Measurements from ENCODE around the gene HTN3. TPM values are rescaled to one million over a fixed set of nuclear protein-coding genes. Genes with fewer than 3 reads are reported as not detected.
"Not testable (repeated sequence)": the region's sequence is repeated elsewhere in the genome, so short reads cannot be mapped to it uniquely, and the experiment has no call there.

Gene HTN3
- total RNA-seq, 5 donors from 2014 or later (not counting 1 experiment from before 2014, with no cell fraction given), result not detected

- H3K27ac ChIP-seq (ENCODE audit: low read length); H3K4me1 Mint-ChIP-seq; H3K4me3 Mint-ChIP-seq; H3K36me3 Mint-ChIP-seq; ATAC-seq (replicated peaks in 1 of 4); POLR2A ChIA-PET; CTCF ChIA-PET; H3K27me3 Mint-ChIP-seq; H3K27me3 ChIP-seq (replicated peaks in 1 of 2; ENCODE audit: control insufficient read depth in 2 of 2, extremely low read depth in 1 of 2, insufficient read depth in 2 of 2, low read length in 1 of 2); DNase-seq; H3K36me3 ChIP-seq (ENCODE audit: control insufficient read depth in 2 of 2, extremely low read depth in 1 of 2, insufficient read depth in 1 of 2, low read length in 1 of 2); H3K4me1 ChIP-seq (ENCODE audit: control insufficient read depth in 1 of 2, extremely low read depth in 1 of 2, insufficient read depth in 2 of 2, low read length in 2 of 2); H3K27ac Mint-ChIP-seq; H3K4me3 ChIP-seq (ENCODE audit: control insufficient read depth in 1 of 2, extremely low read depth in 1 of 2, low read length in 1 of 2); H3K9me3 ChIP-seq: not testable (repeated sequence)
- peaks cover 10 to 14% (median 14%) of the 10 kb centered on the region in 3 donors for H3K9me3 Mint-ChIP-seq
Measured at GRCh38 chr4:70039928-70040327, 11.7 kb downstream of the HTN3 start.

- Mint-ChIP-seq H3K27ac (no peak overlapping the region), H3K36me3 (no peaks in the 10 kb centered on the region), H3K9me3 (peaks cover 10 to 14% (median 14%) of the 10 kb centered on the region in 3 donors), H3K4me1 (no peaks in the 10 kb centered on the region), H3K4me3 (no peak overlapping the region), H3K27me3 (no peaks in the 10 kb centered on the region)
- DNase-seq (no peak), ATAC-seq (replicated peaks in 1 of 4) (no peak)
- Histone ChIP-seq H3K36me3 (ENCODE audit: control insufficient read depth in 2 of 2, extremely low read depth in 1 of 2, insufficient read depth in 1 of 2, low read length in 1 of 2) (no peaks in the 10 kb centered on the region), H3K4me3 (ENCODE audit: control insufficient read depth in 1 of 2, extremely low read depth in 1 of 2, low read length in 1 of 2) (no peak overlapping the region), H3K4me1 (ENCODE audit: control insufficient read depth in 1 of 2, extremely low read depth in 1 of 2, insufficient read depth in 2 of 2, low read length in 2 of 2) (no peaks in the 10 kb centered on the region), H3K27ac (ENCODE audit: low read length) (no peak overlapping the region), H3K9me3 (no peaks in the 10 kb centered on the region), H3K27me3 (replicated peaks in 1 of 2; ENCODE audit: control insufficient read depth in 2 of 2, extremely low read depth in 1 of 2, insufficient read depth in 2 of 2, low read length in 1 of 2) (no peaks in the 10 kb centered on the region)
- POLR2A ChIA-PET, result no interaction called here
- 87% methylated on average over 5 of the region's 7 CpGs for WGBS (ENCODE audit: insufficient coverage)
- CTCF ChIA-PET, result no interaction called here
Measured at GRCh38 chr4:70041652-70042286, 13.5 kb downstream of the HTN3 start.

GRCh38 chr4:70050138-70050537 lies 21.9 kb downstream of the HTN3 start, which contains the start of gene HTN1:
Gene HTN1, plus strand, starts transcription at chr4:70050438. Its CDS starts 2,639 bp downstream, at chr4:70053077.
- not testable (repeated sequence) for H3K9me3 Mint-ChIP-seq

GRCh38 chr4:70056534-70056933 lies 28.3 kb downstream of the HTN3 start:
- H3K27me3 Mint-ChIP-seq; CTCF ChIA-PET; H3K4me1 Mint-ChIP-seq; H3K36me3 Mint-ChIP-seq; H3K4me1 ChIP-seq (ENCODE audit: control insufficient read depth in 1 of 2, extremely low read depth in 1 of 2, insufficient read depth in 2 of 2, low read length in 2 of 2); H3K36me3 ChIP-seq (ENCODE audit: control insufficient read depth in 2 of 2, extremely low read depth in 1 of 2, insufficient read depth in 1 of 2, low read length in 1 of 2); POLR2A ChIA-PET; H3K4me3 Mint-ChIP-seq; H3K27ac Mint-ChIP-seq; H3K9me3 ChIP-seq; H3K4me3 ChIP-seq (ENCODE audit: control insufficient read depth in 1 of 2, extremely low read depth in 1 of 2, low read length in 1 of 2); ATAC-seq (replicated peaks in 1 of 4); DNase-seq; H3K27me3 ChIP-seq (replicated peaks in 1 of 2; ENCODE audit: control insufficient read depth in 2 of 2, extremely low read depth in 1 of 2, insufficient read depth in 2 of 2, low read length in 1 of 2); H3K27ac ChIP-seq (ENCODE audit: low read length): not testable (repeated sequence)
- peaks cover 4 to 11% (median 7%) of the 10 kb centered on the region in 3 donors for H3K9me3 Mint-ChIP-seq
- WGBS (ENCODE audit: insufficient coverage), result no CpG with 5 or more reads among the region's 1 CpG

More at GRCh38 chr4:70050138-70050537, 21.9 kb downstream of the HTN3 start, which contains the start of gene HTN1:
- DNase-seq; POLR2A ChIA-PET; H3K9me3 ChIP-seq; H3K27me3 ChIP-seq (replicated peaks in 1 of 2; ENCODE audit: control insufficient read depth in 2 of 2, extremely low read depth in 1 of 2, insufficient read depth in 2 of 2, low read length in 1 of 2); H3K27ac Mint-ChIP-seq; H3K27me3 Mint-ChIP-seq; H3K27ac ChIP-seq (ENCODE audit: low read length); H3K4me3 Mint-ChIP-seq; H3K4me1 Mint-ChIP-seq; H3K4me1 ChIP-seq (ENCODE audit: control insufficient read depth in 1 of 2, extremely low read depth in 1 of 2, insufficient read depth in 2 of 2, low read length in 2 of 2); ATAC-seq (replicated peaks in 1 of 4); H3K36me3 ChIP-seq (ENCODE audit: control insufficient read depth in 2 of 2, extremely low read depth in 1 of 2, insufficient read depth in 1 of 2, low read length in 1 of 2); H3K4me3 ChIP-seq (ENCODE audit: control insufficient read depth in 1 of 2, extremely low read depth in 1 of 2, low read length in 1 of 2); H3K36me3 Mint-ChIP-seq: not testable (repeated sequence)
- CTCF ChIA-PET, result interaction anchor here in 1 of 2 donors (0.6 kb wide), 1 partner anchor 463 kb away, joined by 4 read pairs; no protein-coding TSS in a partner anchor
- WGBS (ENCODE audit: insufficient coverage), result no CpG with 5 or more reads among the region's 6 CpGs

- Histone ChIP-seq H3K9me3 (no peaks in the 10 kb centered on the region), H3K27me3 (replicated peaks in 1 of 2; ENCODE audit: control insufficient read depth in 2 of 2, extremely low read depth in 1 of 2, insufficient read depth in 2 of 2, low read length in 1 of 2) (no peaks in the 10 kb centered on the region), H3K36me3 (ENCODE audit: control insufficient read depth in 2 of 2, extremely low read depth in 1 of 2, insufficient read depth in 1 of 2, low read length in 1 of 2) (no peaks in the 10 kb centered on the region), H3K4me1 (ENCODE audit: control insufficient read depth in 1 of 2, extremely low read depth in 1 of 2, insufficient read depth in 2 of 2, low read length in 2 of 2) (no peaks in the 10 kb centered on the region), H3K27ac (ENCODE audit: low read length) (no peak overlapping the region), H3K4me3 (ENCODE audit: control insufficient read depth in 1 of 2, extremely low read depth in 1 of 2, low read length in 1 of 2) (no peak overlapping the region)
- DNase-seq (no peak), ATAC-seq (replicated peaks in 1 of 4) (no peak)
- ChIA-PET CTCF (no interaction called here), POLR2A (no interaction called here)
- Mint-ChIP-seq H3K36me3 (no peaks in the 10 kb centered on the region), H3K27ac (no peak overlapping the region), H3K4me1 (no peaks in the 10 kb centered on the region), H3K27me3 (no peaks in the 10 kb centered on the region), H3K4me3 (no peak overlapping the region), H3K9me3 (peaks cover 4 to 11% (median 7%) of the 10 kb centered on the region in 3 donors)
- WGBS (ENCODE audit: insufficient coverage), result no CpG with 5 or more reads among the region's 1 CpG
Measured at GRCh38 chr4:70057651-70058050, 29.4 kb downstream of the HTN3 start.

GRCh38 chr4:70059149-70059548 lies 30.9 kb downstream of the HTN3 start:
- Mint-ChIP-seq H3K27me3 (no peaks in the 10 kb centered on the region), H3K36me3 (no peaks in the 10 kb centered on the region), H3K9me3 (peaks cover 4 to 11% (median 7%) of the 10 kb centered on the region in 3 donors), H3K4me1 (no peaks in the 10 kb centered on the region), H3K4me3 (no peak overlapping the region), H3K27ac (no peak overlapping the region)
- no peak overlapping the region for H3K27ac ChIP-seq (ENCODE audit: low read length)
- ChIA-PET POLR2A (no interaction called here), CTCF (no interaction called here)
- no peak overlapping the region for H3K4me3 ChIP-seq (ENCODE audit: control insufficient read depth in 1 of 2, extremely low read depth in 1 of 2, low read length in 1 of 2)
- ATAC-seq (replicated peaks in 1 of 4) (no peak), DNase-seq (no peak)
- H3K36me3 ChIP-seq (ENCODE audit: control insufficient read depth in 2 of 2, extremely low read depth in 1 of 2, insufficient read depth in 1 of 2, low read length in 1 of 2), result no peaks in the 10 kb centered on the region
- no peaks in the 10 kb centered on the region for H3K27me3 ChIP-seq (replicated peaks in 1 of 2; ENCODE audit: control insufficient read depth in 2 of 2, extremely low read depth in 1 of 2, insufficient read depth in 2 of 2, low read length in 1 of 2)
- H3K4me1 ChIP-seq (ENCODE audit: control insufficient read depth in 1 of 2, extremely low read depth in 1 of 2, insufficient read depth in 2 of 2, low read length in 2 of 2), result no peaks in the 10 kb centered on the region
- H3K9me3 ChIP-seq, result no peaks in the 10 kb centered on the region

- Mint-ChIP-seq H3K4me3 (no peak overlapping the region), H3K27me3 (no peaks in the 10 kb centered on the region), H3K27ac (no peak overlapping the region), H3K4me1 (no peaks in the 10 kb centered on the region), H3K9me3 (peaks cover 2% of the 10 kb centered on the region in 3 donors), H3K36me3 (no peaks in the 10 kb centered on the region)
- ATAC-seq (replicated peaks in 1 of 4) (no peak), DNase-seq (no peak)
- CTCF ChIA-PET, result no interaction called here
- POLR2A ChIA-PET, result no interaction called here
- Histone ChIP-seq H3K27me3 (replicated peaks in 1 of 2; ENCODE audit: control insufficient read depth in 2 of 2, extremely low read depth in 1 of 2, insufficient read depth in 2 of 2, low read length in 1 of 2) (no peaks in the 10 kb centered on the region), H3K27ac (ENCODE audit: low read length) (no peak overlapping the region), H3K36me3 (ENCODE audit: control insufficient read depth in 2 of 2, extremely low read depth in 1 of 2, insufficient read depth in 1 of 2, low read length in 1 of 2) (no peaks in the 10 kb centered on the region), H3K9me3 (no peaks in the 10 kb centered on the region), H3K4me3 (ENCODE audit: control insufficient read depth in 1 of 2, extremely low read depth in 1 of 2, low read length in 1 of 2) (no peak overlapping the region), H3K4me1 (ENCODE audit: control insufficient read depth in 1 of 2, extremely low read depth in 1 of 2, insufficient read depth in 2 of 2, low read length in 2 of 2) (no peaks in the 10 kb centered on the region)
- no CpG with 5 or more reads among the region's 1 CpG for WGBS (ENCODE audit: insufficient coverage)
Measured at GRCh38 chr4:70062000-70062399, 33.7 kb downstream of the HTN3 start.

Data from T-cell (primary cell).